HEK293T (cell line): ENCODE results near the gene OSBPL2.

ENCODE experiments used
- ARNT ChIP-seq: fragments of 450-650 bp; IDR thresholded peaks from 2 replicates; pipeline ENCODE4 v1.6.1; 2017; ENCODE audit warnings: mild to moderate bottlenecking
- BHLHE40 ChIP-seq: fragments of 450-650 bp; IDR thresholded peaks from 2 replicates; pipeline ENCODE4 v1.6.1; 2016; ENCODE audit warnings: mild to moderate bottlenecking, moderate library complexity, borderline replicate concordance
- ELF4 ChIP-seq: fragments of 450-650 bp; IDR thresholded peaks from 2 replicates; pipeline ENCODE4 v1.6.1; 2017; ENCODE audit warnings: antibody characterized with exemption
- FOXA1 ChIP-seq: fragments of 450-650 bp; IDR thresholded peaks from 2 replicates; pipeline ENCODE4 v1.6.1; 2016; ENCODE audit warnings: mild to moderate bottlenecking
- FOXK2 ChIP-seq: fragments of 450-650 bp; IDR thresholded peaks from 2 replicates; pipeline ENCODE4 v1.6.1; 2016; ENCODE audit warnings: mild to moderate bottlenecking
- FOXM1 ChIP-seq: fragments of 450-650 bp; IDR thresholded peaks from 2 replicates; pipeline ENCODE4 v1.6.1; 2017; ENCODE audit warnings: mild to moderate bottlenecking, borderline replicate concordance
- HDGF ChIP-seq: fragments of 450-650 bp; IDR thresholded peaks from 2 replicates; pipeline ENCODE4 v1.6.1; 2017; ENCODE audit warnings: antibody characterized with exemption, borderline replicate concordance
- L3MBTL2 ChIP-seq: fragments of 450-650 bp; conservative IDR thresholded peaks from 2 replicates; pipeline ENCODE4 v1.6.1; 2016; ENCODE audit warnings: mild to moderate bottlenecking
- NFRKB ChIP-seq: fragments of 450-650 bp; IDR thresholded peaks from 2 replicates; pipeline ENCODE4 v1.6.1; 2016; ENCODE audit warnings: mild to moderate bottlenecking, moderate library complexity
- PKNOX1 ChIP-seq: fragments of 450-650 bp; IDR thresholded peaks from 2 replicates; pipeline ENCODE4 v1.6.1; 2016
- SP1 ChIP-seq: fragments of 450-650 bp; IDR thresholded peaks from 2 replicates; pipeline ENCODE4 v1.6.1; 2017
- SUZ12 ChIP-seq: fragments of 450-650 bp; IDR thresholded peaks from 2 replicates; pipeline ENCODE4 v1.6.1; 2016; ENCODE audit warnings: mild to moderate bottlenecking
- ZNF384 ChIP-seq: fragments of 450-650 bp; IDR thresholded peaks from 2 replicates; pipeline ENCODE4 v1.6.1; 2016

DNA sequence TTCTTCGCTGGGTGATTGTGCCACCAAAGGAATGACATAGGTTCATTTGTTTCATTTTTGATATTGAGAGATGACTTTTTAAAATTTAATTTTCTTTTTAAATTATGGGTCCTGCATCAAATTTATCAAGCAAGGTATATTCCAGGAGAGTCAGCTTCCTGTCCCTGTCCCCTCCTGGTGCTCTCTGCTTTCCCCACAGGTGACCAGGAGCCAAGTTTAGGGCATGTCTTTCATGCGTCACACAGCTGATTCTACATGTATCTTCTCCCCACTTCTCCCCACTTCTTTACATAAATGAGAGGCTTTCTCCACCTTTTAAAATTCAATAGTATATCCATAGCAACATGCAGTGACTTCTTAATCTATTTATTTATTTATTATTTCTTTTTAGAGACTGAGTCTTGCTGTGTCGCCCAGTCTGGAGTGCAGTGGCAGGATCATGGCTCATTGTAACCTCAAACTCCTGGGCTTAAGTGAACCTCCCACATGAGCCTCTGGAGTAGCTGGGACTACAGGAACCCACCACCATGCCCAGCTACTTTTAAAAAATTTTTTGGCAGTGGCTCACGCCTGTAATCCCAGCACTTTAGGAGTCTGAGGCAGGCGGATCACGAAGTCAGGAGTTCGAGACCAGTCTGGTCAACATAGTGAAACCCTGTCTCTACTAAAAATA, 30.0 kb downstream of the OSBPL2 start:
- no peak for TF ChIP-seq FOXK2
- no peak for TF ChIP-seq SP1
- no peak for TF ChIP-seq PKNOX1
- no peak for TF ChIP-seq ELF4
- no peak for TF ChIP-seq HDGF
- no peak for TF ChIP-seq SUZ12
- no peak for TF ChIP-seq ZNF384
- TF ChIP-seq FOXM1: no peak
- TF ChIP-seq ARNT: no peak
- TF ChIP-seq NFRKB: no peak
- TF ChIP-seq L3MBTL2: no peak
- no peak for TF ChIP-seq FOXA1
- TF ChIP-seq BHLHE40: no peak
